Esophagus muscularis mucosa (tissue), 3 donors: Measurements from ENCODE around the gene ARFRP1.

ENCODE experiments used
- POLR2AphosphoS5 ChIP-seq, 2 donors: sonication (generic); formaldehyde crosslinking; IDR thresholded peaks; one replicate each; pipeline ENCODE4 v1.6.1; 2017; ENCODE audit warnings: antibody characterized with exemption in 2 of 2
- TF ChIP-seq, protein P1 (sequence below), 3 experiments: fragments of 200-600 bp in 2 of 3; fragments of 450-650 bp in 1 of 3; sonication (generic) in 2 of 3; IDR thresholded peaks; one replicate each; pipeline ENCODE4 v1.5.1; 2017 to 2019; ENCODE audit warnings: antibody characterized with exemption in 3 of 3, mild to moderate bottlenecking in 2 of 3, moderate library complexity in 1 of 3

DNA sequence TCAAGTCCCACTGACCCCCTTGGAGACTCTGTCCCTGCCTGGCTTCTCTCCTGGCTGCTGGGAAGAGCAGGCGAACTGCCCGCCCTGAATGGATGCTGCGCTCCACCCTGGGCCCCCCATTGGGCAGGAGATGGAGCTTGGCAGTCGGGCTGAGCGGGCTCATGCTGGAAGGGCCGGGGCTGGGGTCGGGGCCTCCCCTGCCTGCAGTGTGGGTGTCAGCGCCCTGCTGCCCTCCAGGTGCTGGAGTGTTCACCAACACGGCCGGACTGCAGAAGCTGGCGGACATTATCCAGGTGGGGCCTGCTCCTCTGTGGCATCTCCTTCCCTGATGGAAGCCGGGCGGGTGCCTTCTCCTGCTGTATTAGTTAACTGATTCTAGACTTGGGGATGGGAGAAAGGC lies 27.3 kb downstream of the ARFRP1 start:
- TF ChIP-seq, protein P1, sequence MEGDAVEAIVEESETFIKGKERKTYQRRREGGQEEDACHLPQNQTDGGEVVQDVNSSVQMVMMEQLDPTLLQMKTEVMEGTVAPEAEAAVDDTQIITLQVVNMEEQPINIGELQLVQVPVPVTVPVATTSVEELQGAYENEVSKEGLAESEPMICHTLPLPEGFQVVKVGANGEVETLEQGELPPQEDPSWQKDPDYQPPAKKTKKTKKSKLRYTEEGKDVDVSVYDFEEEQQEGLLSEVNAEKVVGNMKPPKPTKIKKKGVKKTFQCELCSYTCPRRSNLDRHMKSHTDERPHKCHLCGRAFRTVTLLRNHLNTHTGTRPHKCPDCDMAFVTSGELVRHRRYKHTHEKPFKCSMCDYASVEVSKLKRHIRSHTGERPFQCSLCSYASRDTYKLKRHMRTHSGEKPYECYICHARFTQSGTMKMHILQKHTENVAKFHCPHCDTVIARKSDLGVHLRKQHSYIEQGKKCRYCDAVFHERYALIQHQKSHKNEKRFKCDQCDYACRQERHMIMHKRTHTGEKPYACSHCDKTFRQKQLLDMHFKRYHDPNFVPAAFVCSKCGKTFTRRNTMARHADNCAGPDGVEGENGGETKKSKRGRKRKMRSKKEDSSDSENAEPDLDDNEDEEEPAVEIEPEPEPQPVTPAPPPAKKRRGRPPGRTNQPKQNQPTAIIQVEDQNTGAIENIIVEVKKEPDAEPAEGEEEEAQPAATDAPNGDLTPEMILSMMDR (IDR thresholded peaks at IDR 0.05) = no peak
- TF ChIP-seq POLR2AphosphoS5 (IDR thresholded peaks at IDR 0.05) = no peak
